WTC11 (cell line): ENCODE data around the gene SDE2. TPM values are rescaled to one million over a fixed set of nuclear protein-coding genes. Genes with fewer than 3 reads are reported as not detected.

Experiments used
- ATAC-seq: fragments of 200-7000 bp; cut with Tn5 transposase; 2 replicates; pipeline ENCODE4 v1.10.0; 2021; ENCODE audit warnings: mild to moderate bottlenecking, moderate library complexity
- CTCF ChIA-PET: fragments of 300-600 bp; sonication (Branson Sonifier 250); formaldehyde crosslinking; loops from one replicate; lab custom pipeline; 2021; ENCODE audit warnings: antibody characterized with exemption; lab: Charles Lee
- POLR2A ChIA-PET: fragments of 350-600 bp; sonication (Branson Sonifier 250); formaldehyde crosslinking; loops from one replicate; lab custom pipeline; 2021; ENCODE audit warnings: antibody characterized with exemption; lab: Charles Lee
- DNase-seq: peaks from one replicate; pipeline ENCODE4 v3.0.0; 2021; ENCODE audit warnings: low spot score
- H3K27ac Mint-ChIP-seq: 2 replicates; pipeline ENCODE4 v1.8.0; 2021; ENCODE audit warnings: mixed read lengths
- H3K27me3 Mint-ChIP-seq: 2 replicates; pipeline ENCODE4 v1.8.0; 2021; ENCODE audit warnings: low read depth, mild to moderate bottlenecking, moderate library complexity, mixed read lengths
- H3K36me3 Mint-ChIP-seq: 2 replicates; pipeline ENCODE4 v1.8.0; 2021; ENCODE audit warnings: mixed read lengths
- H3K4me1 Mint-ChIP-seq: 2 replicates; pipeline ENCODE4 v1.8.0; 2022; ENCODE audit warnings: mixed read lengths
- H3K4me3 Mint-ChIP-seq: 2 replicates; pipeline ENCODE4 v1.8.0; 2021; ENCODE audit warnings: mild to moderate bottlenecking, moderate library complexity, mixed read lengths
- H3K9me3 Mint-ChIP-seq: 2 replicates; pipeline ENCODE4 v1.8.0; 2021; ENCODE audit warnings: mixed read lengths
- AFF4 ChIP-seq: sonication (generic); formaldehyde crosslinking; IDR thresholded peaks from 2 replicates; pipeline ENCODE4 v1.8.1; 2023; ENCODE audit warnings: mild to moderate bottlenecking, missing genetic modification reagents, borderline replicate concordance
- ATF3 ChIP-seq: sonication (generic); formaldehyde crosslinking; conservative IDR thresholded peaks from 2 replicates; pipeline ENCODE4 v1.8.1; 2022; ENCODE audit warnings: mild to moderate bottlenecking, missing genetic modification reagents
- CBFB ChIP-seq: sonication (generic); formaldehyde crosslinking; IDR thresholded peaks from 2 replicates; pipeline ENCODE4 v1.8.1; 2022; ENCODE audit warnings: mild to moderate bottlenecking, low read depth, missing genetic modification reagents
- CREM ChIP-seq: sonication (generic); formaldehyde crosslinking; IDR thresholded peaks from 2 replicates; pipeline ENCODE4 v1.8.1; 2022; ENCODE audit warnings: mild to moderate bottlenecking, missing genetic modification reagents, moderate library complexity
- E2F1 ChIP-seq: sonication (generic); formaldehyde crosslinking; IDR thresholded peaks from 2 replicates; pipeline ENCODE4 v1.8.0; 2022; ENCODE audit warnings: mild to moderate bottlenecking, missing genetic modification reagents
- E2F5 ChIP-seq: sonication (generic); formaldehyde crosslinking; IDR thresholded peaks from 2 replicates; pipeline ENCODE4 v1.8.1; 2022; ENCODE audit warnings: mild to moderate bottlenecking, moderate library complexity, missing genetic modification reagents
- EMX1 ChIP-seq: fragments of 250-450 bp; sonication (Bioruptor Pico); IDR thresholded peaks from 2 replicates; pipeline ENCODE4 v1.8.0; 2021; ENCODE audit warnings: mild to moderate bottlenecking
- NFE2L1 ChIP-seq: sonication (generic); formaldehyde crosslinking; IDR thresholded peaks from 2 replicates; pipeline ENCODE4 v1.8.1; 2023; ENCODE audit warnings: missing genetic modification reagents
- NR3C1 ChIP-seq: sonication (generic); formaldehyde crosslinking; conservative IDR thresholded peaks from 2 replicates; pipeline ENCODE4 v1.8.1; 2023; ENCODE audit warnings: low read depth, mild to moderate bottlenecking, missing genetic modification reagents
- OVOL2 ChIP-seq: fragments of 250-450 bp; sonication (Bioruptor Pico); IDR thresholded peaks from 2 replicates; pipeline ENCODE4 v1.9.0; 2021; ENCODE audit warnings: mild to moderate bottlenecking, borderline replicate concordance
- PRDM15 ChIP-seq: sonication (generic); formaldehyde crosslinking; IDR thresholded peaks from 2 replicates; pipeline ENCODE4 v1.8.0; 2022; ENCODE audit warnings: missing genetic modification reagents
- PRRX2 ChIP-seq: fragments of 250-450 bp; sonication (Bioruptor Pico); IDR thresholded peaks from 2 replicates; pipeline ENCODE4 v1.8.0; 2021; ENCODE audit warnings: mild to moderate bottlenecking
- SMAD4 ChIP-seq: sonication (generic); formaldehyde crosslinking; IDR thresholded peaks from 2 replicates; pipeline ENCODE4 v1.8.0; 2022; ENCODE audit warnings: mild to moderate bottlenecking, missing genetic modification reagents
- STAT6 ChIP-seq: sonication (generic); formaldehyde crosslinking; conservative IDR thresholded peaks from 2 replicates; pipeline ENCODE4 v1.8.1; 2023; ENCODE audit warnings: mild to moderate bottlenecking, low read depth, missing genetic modification reagents, moderate library complexity
- ZNF263 ChIP-seq: sonication (generic); formaldehyde crosslinking; IDR thresholded peaks from 2 replicates; pipeline ENCODE4 v1.8.1; 2022; ENCODE audit warnings: low read depth, mild to moderate bottlenecking, moderate library complexity, missing genetic modification reagents
- ZNF423 ChIP-seq: fragments of 250-450 bp; sonication (Bioruptor Pico); IDR thresholded peaks from 2 replicates; pipeline ENCODE4 v2.1.2; 2022; ENCODE audit warnings: mild to moderate bottlenecking, moderate library complexity
- ZNF512 ChIP-seq: sonication (generic); formaldehyde crosslinking; IDR thresholded peaks from 2 replicates; pipeline ENCODE4 v1.8.1; 2022; ENCODE audit warnings: missing genetic modification reagents, borderline replicate concordance
- ZSCAN18 ChIP-seq: fragments of 250-450 bp; sonication (Bioruptor Pico); IDR thresholded peaks from 2 replicates; pipeline ENCODE4 v2.1.2; 2022; ENCODE audit warnings: mild to moderate bottlenecking, moderate library complexity
- total RNA-seq: library from RNA; stranded (reverse); gene quantifications from 3 replicates; pipeline ENCODE4 v1.2.3, GENCODE V29; 2021

Gene SDE2
- total RNA-seq, 1 experiment from 2014 or later, result 17.2 TPM

- TF ChIP-seq AFF4 (no peak), SMAD4 (CRISPR knock-in tag) (no peak), STAT6 (CRISPR knock-in tag) (no peak), NFE2L1 (CRISPR knock-in tag) (no peak), ZNF512 (CRISPR knock-in tag) (no peak), ZNF423 (CRISPR knock-in tag) (no peak), PRRX2 (no peak), PRDM15 (CRISPR knock-in tag) (no peak), ZSCAN18 (CRISPR knock-in tag) (no peak)
Observed at GRCh38 chr1:225963735-225964530, 35.2 kb downstream of the SDE2 start (continued).

- H3K27ac Mint-ChIP-seq, result no peak overlapping the region
- no peaks in the 10 kb centered on the region for H3K4me1 Mint-ChIP-seq
- DNase-seq (peak; percentile 91), ATAC-seq (peak; percentile 98)
- H3K4me3 Mint-ChIP-seq, result no peak overlapping the region
- CTCF ChIA-PET, result interaction anchor here (0.6 to 2.9 kb wide), 32 partner anchors 8 to 515 kb away, joined by 3 to 24 read pairs (median 5); partner anchors contain the start of genes LEFTY1, LEFTY2, PYCR2 and SRP9
- H3K9me3 Mint-ChIP-seq, result no peaks in the 10 kb centered on the region
- H3K27me3 Mint-ChIP-seq, result peaks cover 37% of the 10 kb centered on the region
- H3K36me3 Mint-ChIP-seq, result no peaks in the 10 kb centered on the region
- POLR2A ChIA-PET, result no interaction called here
- TF ChIP-seq CREM (CRISPR knock-in tag) (no peak), ZNF423 (CRISPR knock-in tag) (peak; percentile 81), CBFB (CRISPR knock-in tag) (no peak), ATF3 (no peak), EMX1 (CRISPR knock-in tag) (no peak), E2F5 (CRISPR knock-in tag) (no peak), NR3C1 (CRISPR knock-in tag) (no peak), OVOL2 (CRISPR knock-in tag) (no peak), ZNF263 (no peak), E2F1 (no peak)
Observed at GRCh38 chr1:225962440-225962975, 36.6 kb downstream of the SDE2 start.
